OCI-LY3 (cell line): ENCODE data around the gene NAT8L.

Experiments used
- H2AFZ ChIP-seq: fragments of 200-600, 300-600 bp; shearing (Covaris generic); 2 replicates; pipeline ENCODE4 v1.6.0; 2014; ENCODE audit warnings: antibody characterized with exemption, low read depth, low read length
- H3K27ac ChIP-seq: fragments of 200-600, 300-600 bp; sonication (generic); 2 replicates; pipeline ENCODE4 v1.5.1; 2014; ENCODE audit warnings: mild to moderate bottlenecking, low read length, moderate library complexity, mixed read lengths
- H3K27me3 ChIP-seq: fragments of 200-600, 300-600 bp; sonication (generic); 2 replicates; pipeline ENCODE4 v1.6.1; 2014; ENCODE audit warnings: low read depth, low read length, mixed read lengths
- H3K36me3 ChIP-seq: fragments of 200-600, 300-600 bp; sonication (generic); replicated peaks from 2 replicates; pipeline ENCODE3; 2014; ENCODE audit warnings: low read depth, low read length, mixed read lengths
- H3K4me1 ChIP-seq: fragments of 300-600, 200-600 bp; sonication (generic); 2 replicates; pipeline ENCODE4 v1.6.1; 2014; ENCODE audit warnings: low read length, mixed read lengths
- H3K4me2 ChIP-seq: fragments of 200-600, 300-600 bp; sonication (generic); 2 replicates; pipeline ENCODE4 v1.6.1; 2014; ENCODE audit warnings: low read length, mixed read lengths
- H3K4me3 ChIP-seq: fragments of 300-600, 200-600 bp; sonication (generic); 2 replicates; pipeline ENCODE4 v1.5.1; 2014; ENCODE audit warnings: antibody characterized with exemption, mild to moderate bottlenecking, low read length, moderate library complexity
- H3K79me2 ChIP-seq: fragments of 300-600, 200-600 bp; shearing (Covaris generic); 2 replicates; pipeline ENCODE4 v1.6.1; 2014; ENCODE audit warnings: mild to moderate bottlenecking, low read length, mixed read lengths
- H3K9ac ChIP-seq: fragments of 300-600, 200-600 bp; shearing (Covaris generic); 2 replicates; pipeline ENCODE4 v1.6.0; 2014; ENCODE audit warnings: mild to moderate bottlenecking, low read length, moderate library complexity
- H3K9me3 ChIP-seq: fragments of 200-600, 300-600 bp; shearing (Covaris generic); 2 replicates; pipeline ENCODE4 v1.6.1; 2014; ENCODE audit warnings: low read length, mixed read lengths; ENCODE audit not compliant: insufficient read depth
- H4K20me1 ChIP-seq: fragments of 200-600, 300-600 bp; sonication (generic); 2 replicates; pipeline ENCODE4 v1.6.1; 2016; ENCODE audit warnings: low read length, mixed read lengths; ENCODE audit not compliant: insufficient read depth
- EZH2phosphoT487 ChIP-seq: fragments of 200-600 bp; shearing (Covaris generic); IDR thresholded peaks from 2 replicates; pipeline ENCODE4 v1.6.1; 2018; ENCODE audit warnings: antibody characterized with exemption, mixed run types, low read depth
- TF ChIP-seq, protein P1 (sequence below): fragments of 200-600, 300-600 bp; sonication (generic); IDR thresholded peaks from 2 replicates; pipeline ENCODE4 v1.5.1; 2014; ENCODE audit warnings: antibody characterized with exemption, low read length, low read depth

NAT8L gene

DNA sequence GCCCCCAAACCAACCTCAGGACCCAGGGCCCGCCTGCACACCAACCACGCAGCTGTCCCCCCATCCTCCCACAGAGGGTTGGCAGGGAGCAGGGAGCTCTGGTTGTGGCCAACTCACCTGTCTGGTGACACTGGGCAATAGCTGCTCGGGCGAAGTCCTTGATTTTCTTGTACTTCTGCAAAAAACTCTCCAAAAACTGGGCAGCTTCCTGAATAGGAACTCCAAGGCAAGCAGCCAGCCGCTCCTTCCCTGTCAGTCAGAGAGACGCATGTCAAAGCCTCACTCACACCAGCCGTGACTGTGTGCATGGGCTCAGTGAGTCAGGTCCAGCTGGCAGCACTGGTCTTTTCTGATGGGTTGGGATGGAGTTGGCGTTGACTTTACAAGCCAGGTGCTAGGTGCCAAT lies 26.4 kb downstream of the NAT8L start:
- TF ChIP-seq, protein P1, sequence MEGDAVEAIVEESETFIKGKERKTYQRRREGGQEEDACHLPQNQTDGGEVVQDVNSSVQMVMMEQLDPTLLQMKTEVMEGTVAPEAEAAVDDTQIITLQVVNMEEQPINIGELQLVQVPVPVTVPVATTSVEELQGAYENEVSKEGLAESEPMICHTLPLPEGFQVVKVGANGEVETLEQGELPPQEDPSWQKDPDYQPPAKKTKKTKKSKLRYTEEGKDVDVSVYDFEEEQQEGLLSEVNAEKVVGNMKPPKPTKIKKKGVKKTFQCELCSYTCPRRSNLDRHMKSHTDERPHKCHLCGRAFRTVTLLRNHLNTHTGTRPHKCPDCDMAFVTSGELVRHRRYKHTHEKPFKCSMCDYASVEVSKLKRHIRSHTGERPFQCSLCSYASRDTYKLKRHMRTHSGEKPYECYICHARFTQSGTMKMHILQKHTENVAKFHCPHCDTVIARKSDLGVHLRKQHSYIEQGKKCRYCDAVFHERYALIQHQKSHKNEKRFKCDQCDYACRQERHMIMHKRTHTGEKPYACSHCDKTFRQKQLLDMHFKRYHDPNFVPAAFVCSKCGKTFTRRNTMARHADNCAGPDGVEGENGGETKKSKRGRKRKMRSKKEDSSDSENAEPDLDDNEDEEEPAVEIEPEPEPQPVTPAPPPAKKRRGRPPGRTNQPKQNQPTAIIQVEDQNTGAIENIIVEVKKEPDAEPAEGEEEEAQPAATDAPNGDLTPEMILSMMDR = no peak
- no peak for TF ChIP-seq EZH2phosphoT487
- Histone ChIP-seq H3K9ac (no peak overlapping the region), H3K4me3 (no peak overlapping the region), H4K20me1 (no peaks in the 10 kb centered on the region), H3K79me2 (no peaks in the 10 kb centered on the region), H3K27ac (no peak overlapping the region), H3K36me3 (no peaks in the 10 kb centered on the region), H3K4me2 (no peak overlapping the region), H3K9me3 (0 out of 2 replicates have a peak, but pooled peaks cover 3% of the 10 kb centered on the region), H3K27me3 (no peaks in the 10 kb centered on the region), H3K4me1 (no peaks in the 10 kb centered on the region), H2AFZ (no peak overlapping the region)

DNA sequence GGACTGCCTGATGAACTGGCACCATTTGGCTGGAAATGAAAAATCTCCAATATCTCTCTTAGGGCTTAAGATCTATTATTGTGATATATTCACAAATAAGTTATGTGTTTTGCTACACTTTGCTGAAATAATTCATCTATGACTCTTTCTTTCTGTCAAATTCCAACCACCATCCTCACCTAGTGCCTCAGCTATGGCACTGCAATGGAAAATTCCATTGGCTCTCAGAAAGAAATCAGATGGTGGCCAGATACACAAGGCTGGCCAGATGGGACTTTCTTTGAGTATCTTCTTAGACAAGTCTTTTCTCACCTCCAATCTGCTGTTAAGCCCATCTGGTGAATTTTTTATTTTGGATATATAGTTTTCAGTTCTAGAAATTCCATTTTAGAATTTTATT lies 28.0 kb downstream of the NAT8L start:
- H3K36me3 ChIP-seq = no peaks in the 10 kb centered on the region
- H3K4me2 ChIP-seq = no peak overlapping the region
- no peaks in the 10 kb centered on the region for H3K27me3 ChIP-seq
- 0 out of 2 replicates have a peak, but pooled peaks cover 3% of the 10 kb centered on the region for H3K9me3 ChIP-seq
- no peak overlapping the region for H3K4me3 ChIP-seq
- H3K27ac ChIP-seq = no peak overlapping the region
- H3K9ac ChIP-seq = no peak overlapping the region
- H3K4me1 ChIP-seq = no peaks in the 10 kb centered on the region
- H2AFZ ChIP-seq = no peak overlapping the region
- TF ChIP-seq, protein P1 = no peak
- TF ChIP-seq EZH2phosphoT487 = no peak
- no peaks in the 10 kb centered on the region for H4K20me1 ChIP-seq
- H3K79me2 ChIP-seq = no peaks in the 10 kb centered on the region

DNA sequence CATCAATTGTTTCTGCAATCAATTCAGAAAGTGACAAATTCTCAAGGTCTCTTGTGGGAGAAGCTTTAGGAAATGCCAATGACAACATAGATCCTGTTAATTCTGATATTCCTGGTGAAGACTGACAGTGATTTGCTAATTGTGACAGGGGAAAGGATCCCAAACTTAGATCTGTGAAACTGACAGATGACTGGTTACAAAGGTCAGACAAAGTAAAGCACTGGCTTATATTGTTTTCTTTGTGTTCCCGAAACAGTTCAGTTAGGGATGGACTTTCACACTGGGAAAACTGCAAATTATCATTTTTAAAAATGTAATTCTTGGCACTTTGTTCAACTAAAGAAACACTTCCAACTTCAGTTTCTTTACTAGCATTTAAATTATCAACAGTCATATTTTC lies 30.1 kb downstream of the NAT8L start:
- no peaks in the 10 kb centered on the region for H3K27me3 ChIP-seq
- TF ChIP-seq, protein P1 = no peak
- no peak for TF ChIP-seq EZH2phosphoT487
- no peak overlapping the region for H3K4me2 ChIP-seq
- H4K20me1 ChIP-seq = no peaks in the 10 kb centered on the region
- no peak overlapping the region for H3K4me3 ChIP-seq
- no peaks in the 10 kb centered on the region for H3K4me1 ChIP-seq
- no peaks in the 10 kb centered on the region for H3K79me2 ChIP-seq
- H3K9ac ChIP-seq = no peak overlapping the region
- no peak overlapping the region for H2AFZ ChIP-seq
- no peak overlapping the region for H3K27ac ChIP-seq
- H3K9me3 ChIP-seq = 0 out of 2 replicates have a peak, but pooled peaks cover 3% of the 10 kb centered on the region
- no peaks in the 10 kb centered on the region for H3K36me3 ChIP-seq

DNA sequence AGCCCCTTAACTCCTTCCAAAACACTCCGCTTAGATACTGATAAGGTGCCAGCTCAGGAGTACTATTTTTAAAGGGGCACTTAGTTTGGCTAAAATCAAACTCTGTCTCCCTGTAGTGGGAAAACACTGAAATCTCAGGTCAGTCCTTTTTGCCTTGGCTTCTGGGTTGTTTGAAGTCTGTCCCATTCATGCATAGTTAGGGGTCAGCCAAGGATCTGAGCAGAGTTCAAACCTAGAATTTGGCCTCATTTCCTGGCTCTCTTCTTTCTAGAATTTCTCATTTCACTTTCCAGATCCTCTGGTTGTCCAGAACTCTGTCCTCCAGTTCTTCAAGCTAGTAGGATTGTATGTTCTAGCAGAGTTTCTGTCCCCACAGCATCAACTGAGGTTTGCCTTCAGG lies 31.5 kb downstream of the NAT8L start:
- no peaks in the 10 kb centered on the region for H3K4me1 ChIP-seq
- no peak overlapping the region for H3K4me2 ChIP-seq
- H4K20me1 ChIP-seq = no peaks in the 10 kb centered on the region
- no peak overlapping the region for H3K27ac ChIP-seq
- no peaks in the 10 kb centered on the region for H3K27me3 ChIP-seq
- TF ChIP-seq EZH2phosphoT487 = no peak
- TF ChIP-seq, protein P1 = no peak
- H3K9ac ChIP-seq = no peak overlapping the region
- H3K36me3 ChIP-seq = no peaks in the 10 kb centered on the region
- H3K9me3 ChIP-seq = 0 out of 2 replicates have a peak, but pooled peaks cover 3% of the 10 kb centered on the region
- no peaks in the 10 kb centered on the region for H3K79me2 ChIP-seq
- H2AFZ ChIP-seq = no peak overlapping the region
- H3K4me3 ChIP-seq = no peak overlapping the region
